Cardiac septum (tissue), 1 donor: Measurements from ENCODE around the gene RPGR. TPM values are rescaled to one million over a fixed set of nuclear protein-coding genes. Genes with fewer than 3 reads are reported as not detected.

ENCODE experiments used
- DNase-seq: peaks from one replicate; pipeline ENCODE4 v3.0.0-alpha.2; 2020; ENCODE audit warnings: low spot score
- intact Hi-C: fragments of 100-400 bp; cut with DNase I; formaldehyde crosslinking; loops from one replicate; pipeline ENCODE4 v1.14.0; 2022
- total RNA-seq: library from RNA; stranded (reverse); fragmentation: NEBNext Ultra II Directional; extraction: Animal tissue kit (Norgen Biotek cat#: 25700); gene quantifications from one replicate; pipeline ENCODE4 v1.2.1, GENCODE V29; 2021
- donor health status: DM: no; HTN: no; CAD: no.

The RPGR gene
- total RNA-seq, 1 donor from 2014 or later: 7.6 TPM

DNA sequence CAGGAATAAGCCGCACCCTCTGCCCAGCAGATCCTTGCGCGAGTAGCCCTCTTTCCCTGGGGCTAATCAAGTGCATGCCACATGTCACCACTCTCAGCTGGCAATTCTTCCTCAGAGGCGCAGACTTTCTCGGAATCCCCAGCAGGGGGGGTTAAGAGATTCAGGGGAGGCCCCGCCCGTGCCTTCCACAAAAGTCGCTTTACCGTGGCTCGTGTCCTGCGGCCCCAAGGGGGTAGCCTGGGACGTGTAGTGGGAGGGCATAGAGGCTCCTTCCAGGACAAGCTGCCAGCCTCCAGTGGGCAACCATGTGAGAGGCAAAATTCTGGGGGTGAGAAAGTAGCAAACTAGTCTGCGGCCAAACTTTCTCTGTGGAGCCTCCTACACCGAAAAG is 107.3 kb downstream of the RPGR start:
- DNase-seq: no peak

More for the DNA sequence above, 107.3 kb downstream of the RPGR start:
- intact Hi-C loops: no loop called here

Other genes with a start within 250 kb of the RPGR start
- 57.3 TPM for gene SRPX, start 106.6 kb downstream of the RPGR start, total RNA-seq
- not detected for gene OTC, start 25.1 kb upstream of the RPGR start, total RNA-seq
- gene TSPAN7, start 234.0 kb upstream of the RPGR start, total RNA-seq: 13.0 TPM